GM21390 (cell line): ENCODE data around the gene WWOX.

Source experiments
- ATAC-seq: cut with Tn5 transposase; IDR thresholded peaks from one replicate; pipeline ENCODE4 v1.9.1; 2021; ENCODE audit not compliant: unreplicated experiment

Gene WWOX

GRCh38 chr16:78292086-78292843, 192.8 kb downstream of the WWOX start:
- no peak for ATAC-seq

DNA sequence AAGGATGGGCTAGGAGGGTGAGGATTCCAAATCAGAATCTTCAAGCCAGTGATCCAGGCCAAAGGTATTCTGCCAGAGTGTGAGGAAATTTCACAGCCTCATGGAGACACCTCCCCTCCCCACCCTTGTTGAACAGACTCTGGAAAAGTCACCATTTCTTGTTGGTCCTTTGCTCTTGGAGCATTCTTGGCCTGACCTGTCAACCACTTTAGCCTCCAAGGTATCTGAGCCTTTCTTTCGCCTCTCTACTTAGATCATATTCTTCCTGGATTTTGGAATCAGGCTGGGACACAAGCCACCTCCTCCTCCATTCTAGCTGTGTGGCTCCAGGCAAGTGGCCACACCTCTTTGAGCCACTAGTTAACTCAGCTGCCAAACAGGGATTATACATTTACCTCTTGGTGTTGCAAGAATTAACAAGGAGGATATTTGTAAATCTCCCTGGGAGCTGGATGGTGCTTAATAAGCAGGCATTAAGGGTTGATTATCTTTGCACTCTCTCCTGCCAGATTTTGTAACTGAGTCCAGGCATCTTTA, 193.5 kb downstream of the WWOX start:
- ATAC-seq = no peak

GRCh38 chr16:78294538-78295225, 195.2 kb downstream of the WWOX start:
- no peak for ATAC-seq

- ATAC-seq = no peak
Measured at GRCh38 chr16:78297066-78297666, 197.7 kb downstream of the WWOX start.

- ATAC-seq = no peak
Measured at GRCh38 chr16:78298986-78299385, 199.5 kb downstream of the WWOX start.

DNA sequence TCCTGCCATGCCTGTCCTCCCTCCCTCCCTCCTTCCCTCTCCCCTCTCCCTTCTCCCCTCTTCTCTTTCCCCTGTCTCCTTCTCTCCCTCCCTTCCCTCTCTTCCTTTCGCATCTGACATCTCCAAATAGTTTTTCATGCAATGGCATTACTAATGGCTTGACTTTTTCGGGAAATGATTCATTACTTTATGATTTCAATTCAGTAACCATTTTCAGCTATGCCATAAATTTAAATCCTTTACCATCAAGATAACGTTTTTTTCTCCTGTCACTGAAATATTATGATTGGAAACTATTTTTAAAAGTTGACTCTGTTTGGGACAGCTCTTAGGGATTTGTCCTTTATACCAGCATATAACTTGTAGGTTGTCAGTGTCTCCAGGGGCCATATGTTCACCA, 201.0 kb downstream of the WWOX start:
- no peak for ATAC-seq

DNA sequence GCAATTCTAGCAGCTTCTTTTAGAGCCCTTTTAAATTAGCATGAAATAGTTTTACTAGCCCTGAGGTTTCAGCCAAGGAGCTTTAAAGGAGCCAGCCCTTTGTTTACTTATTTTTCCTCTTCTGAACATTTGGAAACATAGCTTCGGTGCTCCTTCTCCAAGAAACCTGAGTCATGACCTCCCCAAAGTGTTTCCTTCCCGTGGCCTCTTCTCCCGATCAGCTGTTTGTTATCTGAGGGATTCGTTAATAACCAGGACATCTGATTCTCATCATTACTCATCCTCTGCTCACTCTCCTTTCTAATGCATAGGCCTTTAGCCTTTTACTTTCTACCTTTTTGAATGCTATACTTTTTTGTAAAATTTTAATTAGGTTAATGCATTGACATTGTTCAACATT, 204.5 kb downstream of the WWOX start:
- no peak for ATAC-seq

DNA sequence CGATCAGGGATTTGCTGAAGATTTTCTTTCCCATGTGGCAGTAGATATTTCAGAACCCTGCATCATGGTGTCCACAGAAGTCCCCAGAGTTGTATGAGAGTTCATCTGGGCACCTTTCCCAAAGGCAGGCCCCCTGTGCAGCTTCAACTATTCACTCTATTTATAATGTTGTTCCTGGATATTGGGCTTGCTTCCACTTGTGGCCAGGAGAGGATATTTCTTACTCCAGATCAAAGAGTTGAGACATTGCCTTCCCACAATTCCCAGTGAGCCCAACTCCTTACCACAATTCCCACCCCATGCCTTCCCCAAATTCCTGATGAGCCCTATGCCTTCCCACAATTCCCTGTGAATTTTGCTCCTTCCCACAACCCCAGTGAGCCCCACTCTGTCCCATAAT, 206.9 kb downstream of the WWOX start:
- no peak for ATAC-seq

DNA sequence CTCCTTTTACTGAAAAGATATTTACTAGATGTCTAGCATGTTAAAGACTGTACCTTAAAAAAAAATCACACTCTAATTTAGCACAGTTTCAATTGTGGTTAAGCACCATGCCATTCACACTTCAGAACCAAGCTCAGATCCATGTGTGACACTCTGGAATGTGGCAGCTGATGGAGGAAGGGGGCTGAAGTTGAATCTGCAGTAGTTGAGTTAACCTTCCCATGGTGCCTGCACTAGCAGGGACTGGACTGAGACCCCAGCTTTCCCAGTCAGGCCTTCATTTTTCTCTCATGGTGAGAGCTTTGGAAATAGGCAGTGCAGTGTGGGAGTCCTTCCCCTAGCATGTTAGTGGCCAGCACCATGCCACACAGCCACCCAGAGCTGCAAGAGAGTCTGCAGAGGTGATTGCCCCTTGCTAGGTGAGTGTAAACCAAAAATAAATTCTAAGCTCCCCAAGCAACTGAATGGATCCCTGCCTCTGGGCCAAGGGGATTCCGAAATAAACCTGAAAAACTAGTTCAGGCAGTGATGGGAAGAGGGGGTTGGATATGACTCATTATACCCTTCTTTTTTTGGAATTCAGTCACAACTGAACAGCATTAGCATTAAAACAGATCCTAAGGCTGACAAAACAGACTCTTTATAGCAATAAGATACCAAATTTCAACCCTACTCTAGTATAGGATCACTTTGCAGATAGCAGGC, 208.5 kb downstream of the WWOX start:
- no peak for ATAC-seq

DNA sequence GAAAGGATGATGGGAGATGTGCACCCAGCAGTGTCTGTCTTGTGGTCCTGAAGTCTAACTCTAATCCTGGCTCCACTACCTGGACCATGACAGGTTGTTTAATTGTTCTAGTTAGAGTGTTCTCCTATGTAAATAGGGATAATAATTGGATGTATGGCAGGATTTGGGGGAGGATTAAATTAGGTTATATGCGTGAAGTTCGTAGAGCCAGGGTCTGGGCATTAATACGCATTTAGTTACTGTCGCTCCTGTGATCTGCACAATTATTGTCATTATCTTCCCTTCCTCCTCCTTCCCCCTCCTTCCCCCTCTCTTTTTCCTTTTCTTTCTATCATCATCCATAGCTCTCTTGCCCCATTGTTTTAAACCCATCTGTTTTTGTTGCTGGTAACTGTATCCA, 210.3 kb downstream of the WWOX start:
- no peak for ATAC-seq

DNA sequence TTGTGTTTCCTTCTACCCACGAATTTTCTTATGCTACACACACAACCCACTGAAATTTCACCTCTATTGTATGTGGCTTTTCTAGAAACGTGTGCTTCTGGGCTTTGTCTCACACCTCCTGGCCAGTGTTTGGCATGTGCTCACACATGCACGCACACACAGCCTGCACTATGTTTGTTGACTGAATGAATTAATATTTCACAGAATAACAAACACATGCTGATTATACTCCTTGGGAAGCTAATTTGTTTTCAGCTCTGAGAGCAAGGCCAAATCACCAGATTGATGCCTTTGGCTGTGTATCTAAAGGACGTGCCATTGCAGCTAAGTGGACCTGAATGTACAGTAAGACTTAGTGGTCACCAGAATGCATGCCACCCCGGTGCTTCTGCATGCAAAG, 210.7 kb downstream of the WWOX start:
- ATAC-seq = no peak

DNA sequence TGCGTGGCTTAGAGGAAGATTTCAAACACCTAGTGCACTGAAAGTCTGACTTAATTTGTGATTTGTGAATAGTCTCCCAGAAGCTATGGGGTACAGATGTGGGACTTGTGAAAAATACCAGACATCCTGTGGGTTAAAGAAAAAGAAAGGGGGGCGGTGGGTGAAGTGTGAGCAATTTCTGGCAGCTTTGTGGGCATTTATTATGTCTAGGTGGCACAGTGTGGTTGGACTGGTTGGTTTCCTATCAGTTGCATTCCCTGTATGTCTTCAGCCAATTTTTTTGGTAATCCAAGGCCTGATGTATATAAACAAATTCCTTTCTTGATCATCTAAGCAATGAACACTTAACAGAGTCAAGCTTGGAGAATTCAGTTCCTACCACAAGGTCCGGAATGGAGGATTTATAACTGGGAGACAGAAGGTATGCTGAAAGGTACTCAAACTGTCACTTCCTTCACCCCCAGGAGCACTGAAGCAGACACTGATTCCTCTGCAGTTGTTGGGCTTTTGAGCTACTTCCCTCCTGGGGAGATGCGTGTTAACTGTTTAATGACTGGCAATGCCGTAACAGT, 211.6 kb downstream of the WWOX start:
- ATAC-seq = no peak

- no peak for ATAC-seq
Measured at GRCh38 chr16:78311831-78312230, 212.4 kb downstream of the WWOX start.

- ATAC-seq = no peak
Measured at GRCh38 chr16:78317564-78318240, 218.2 kb downstream of the WWOX start.

DNA sequence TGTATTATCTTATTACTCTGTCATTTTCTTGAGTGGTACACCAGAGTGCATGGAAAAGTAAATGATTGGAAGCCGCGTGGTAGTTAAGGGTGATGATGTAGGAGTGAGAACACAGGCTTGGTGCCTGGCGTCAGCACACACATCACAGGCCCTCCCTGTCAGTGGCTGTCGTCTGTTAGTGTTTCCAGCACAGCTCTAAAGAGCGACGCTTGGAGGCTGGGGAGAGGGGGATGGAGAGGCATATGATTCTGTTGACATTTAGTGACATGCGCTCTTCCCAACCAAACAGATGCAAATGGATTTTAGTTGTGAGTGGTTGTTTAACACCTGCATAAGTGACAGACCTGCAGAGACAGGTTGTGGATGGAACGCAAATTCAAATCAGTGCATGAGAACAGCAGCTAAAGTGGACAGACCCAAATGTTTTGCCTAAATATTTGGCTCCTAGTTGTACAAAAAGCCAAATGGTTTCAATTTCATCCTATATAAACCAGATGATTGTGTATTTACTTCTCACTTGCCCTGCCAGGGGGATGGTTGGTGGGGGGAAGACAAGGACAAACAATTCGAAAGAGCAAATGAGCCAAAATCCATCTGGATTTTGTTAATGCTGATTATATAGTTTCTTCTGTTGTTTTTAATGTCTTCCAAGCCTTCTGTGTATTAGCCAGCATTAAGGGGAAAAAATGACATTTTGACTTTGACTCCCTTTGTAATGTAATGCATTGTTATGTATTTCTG, 222.3 kb downstream of the WWOX start:
- ATAC-seq = no peak

GRCh38 chr16:78323315-78323714, 223.9 kb downstream of the WWOX start:
- no peak for ATAC-seq

DNA sequence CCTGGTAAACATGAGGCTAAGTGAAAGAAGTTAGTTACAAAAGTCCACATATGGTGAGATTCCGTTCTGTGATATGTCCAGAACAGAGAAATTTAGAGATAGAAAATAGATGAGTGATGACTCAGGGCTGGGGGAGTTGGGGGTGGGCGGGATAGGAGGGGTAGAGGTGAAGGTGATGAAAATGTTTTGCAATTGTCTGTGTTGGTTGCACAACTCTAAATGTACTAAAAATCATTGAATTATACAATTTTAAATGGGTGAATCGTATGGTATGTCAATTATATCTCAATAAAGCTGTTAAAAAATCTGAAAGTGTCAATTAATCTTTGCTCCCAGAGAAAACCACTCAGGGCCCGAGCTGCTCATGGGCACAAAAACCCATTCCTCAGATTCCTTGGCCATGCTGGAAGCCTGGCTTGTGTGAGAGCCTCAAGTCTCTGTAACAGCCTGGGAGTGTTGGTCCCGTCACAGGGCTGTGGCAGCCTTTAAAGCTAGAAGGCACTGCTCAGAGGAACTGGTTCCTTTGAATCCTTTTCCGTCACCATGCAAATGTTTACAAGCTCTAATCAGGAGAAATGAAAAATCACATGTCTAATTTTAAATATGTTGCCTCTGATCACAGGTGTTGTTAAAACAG, 225.3 kb downstream of the WWOX start:
- ATAC-seq = no peak

GRCh38 chr16:78325468-78326352, 226.3 kb downstream of the WWOX start:
- no peak for ATAC-seq
